Caco-2 (cell line): ENCODE data around the gene HIVEP3. TPM values are rescaled to one million over a fixed set of nuclear protein-coding genes. Genes with fewer than 3 reads are reported as not detected.

ENCODE experiments used
- BruUV-seq: library from RNA; stranded (reverse); fragments of 400-500 nt; replicated peaks from 2 replicates; lab custom pipeline; 2021; lab: Mats Ljungman, UMichigan
- CTCF ChIA-PET: fragments of 300-600 bp; sonication (Branson Sonifier 250); formaldehyde crosslinking; loops from one replicate; lab custom pipeline; 2022; ENCODE audit warnings: antibody characterized with exemption; lab: Charles Lee
- POLR2A ChIA-PET: fragments of 300-600 bp; sonication (Branson Sonifier 250); formaldehyde crosslinking; loops from one replicate; lab custom pipeline; 2022; ENCODE audit warnings: antibody characterized with exemption; lab: Charles Lee
- DNase-seq, 2 experiments: peaks; one replicate each; pipeline versions ENCODE4 v3.0.0 to v3.0.0-alpha.2; 2020 to 2022
- H3K27me3 ChIP-seq: replicated peaks from 2 replicates; pipeline ENCODE4 v1.6.0; 2011; ENCODE audit warnings: low read length; ENCODE audit not compliant: control insufficient read depth, insufficient read depth
- H3K36me3 ChIP-seq: 2 replicates; pipeline ENCODE4 v1.5.1; 2011; ENCODE audit warnings: low read length; ENCODE audit not compliant: control insufficient read depth, insufficient read depth
- H3K4me1 ChIP-seq: fragments of 250-450 bp; sonication (Bioruptor Pico); 2 replicates; pipeline ENCODE4 v1.5.1; 2020; ENCODE audit warnings: mild to moderate bottlenecking
- H3K4me3 ChIP-seq: 2 replicates; pipeline ENCODE4 v1.5.1; 2011; ENCODE audit warnings: low read depth, mild to moderate bottlenecking, control low read depth, low read length
- H3K9me3 ChIP-seq: fragments of 250-450 bp; sonication (Bioruptor Pico); 2 replicates; pipeline ENCODE4 v1.5.1; 2020; ENCODE audit warnings: mild to moderate bottlenecking, moderate library complexity
- H3K27ac Mint-ChIP-seq: one replicate; pipeline ENCODE4 v1.8.0; 2022; ENCODE audit warnings: mixed read lengths; ENCODE audit not compliant: unreplicated experiment
- H3K27me3 Mint-ChIP-seq: one replicate; pipeline ENCODE4 v1.8.0; 2022; ENCODE audit warnings: mixed read lengths; ENCODE audit not compliant: insufficient read depth, unreplicated experiment
- H3K36me3 Mint-ChIP-seq: one replicate; pipeline ENCODE4 v1.8.0; 2022; ENCODE audit warnings: mild to moderate bottlenecking, mixed read lengths; ENCODE audit not compliant: insufficient read depth, unreplicated experiment
- H3K4me1 Mint-ChIP-seq: one replicate; pipeline ENCODE4 v1.8.0; 2022; ENCODE audit warnings: low read depth, mixed read lengths; ENCODE audit not compliant: unreplicated experiment
- H3K4me3 Mint-ChIP-seq: one replicate; pipeline ENCODE4 v1.8.0; 2022; ENCODE audit warnings: mild to moderate bottlenecking, moderate library complexity, mixed read lengths; ENCODE audit not compliant: unreplicated experiment
- H3K9me3 Mint-ChIP-seq: one replicate; pipeline ENCODE4 v1.8.0; 2022; ENCODE audit warnings: mixed read lengths; ENCODE audit not compliant: unreplicated experiment
- intact Hi-C: fragments of 100-400 bp; cut with micrococcal nuclease; formaldehyde crosslinking; loops from one replicate; pipeline ENCODE4 v1.10.0; 2022; ENCODE audit not compliant: unreplicated experiment
- total RNA-seq: library from RNA; stranded (reverse); gene quantifications from 2 replicates; pipeline ENCODE4 v1.2.3, GENCODE V29; 2022
- TF ChIP-seq, protein P1 (sequence below), 2 experiments: fragments of 200-600 bp in 1 of 2; IDR thresholded peaks; 1 replicate in 1 of 2; 2 replicates in 1 of 2; pipeline versions ENCODE4 v1.5.1 to v1.8.0; 2011 to 2022; ENCODE audit warnings: antibody characterized with exemption in 1 of 2, control low read depth in 1 of 2, inconsistent platforms in 1 of 2, low read depth in 1 of 2, low read length in 1 of 2, mild to moderate bottlenecking in 1 of 2, moderate library complexity in 1 of 2; ENCODE audit not compliant: insufficient read depth in 1 of 2, severe bottlenecking in 1 of 2, unreplicated experiment in 1 of 2

Gene HIVEP3
- total RNA-seq, 1 experiment from 2014 or later: 0.25 TPM

DNA sequence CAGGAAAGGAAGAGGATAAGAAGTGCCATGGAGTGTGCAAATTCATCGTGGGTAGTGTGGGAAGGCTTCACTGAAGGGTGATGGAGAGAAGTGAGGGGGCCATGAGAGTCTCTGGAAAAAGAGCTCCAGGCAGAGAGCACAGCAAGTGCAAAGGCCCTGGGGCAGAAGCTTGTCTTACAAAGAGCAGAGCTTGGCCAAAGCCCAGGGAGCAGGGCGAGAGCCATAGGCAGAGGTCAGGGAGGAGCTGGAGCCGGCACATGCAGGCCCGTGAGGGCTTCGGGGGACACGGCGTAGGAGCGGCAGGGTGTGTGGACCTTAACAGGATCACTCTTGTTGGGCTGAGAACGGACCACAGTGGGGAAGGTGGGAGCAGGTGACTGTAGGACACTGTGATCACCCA lies 350.5 kb downstream of the HIVEP3 start:
- Histone ChIP-seq H3K36me3 (no peaks in the 10 kb centered on the region), H3K4me3 (no peak overlapping the region), H3K9me3 (no peaks in the 10 kb centered on the region), H3K4me1 (no peaks in the 10 kb centered on the region), H3K27me3 (no peaks in the 10 kb centered on the region)
- H3K27ac Mint-ChIP-seq: no peak overlapping the region
- ChIA-PET POLR2A (interaction anchor here (0.5 kb wide), 1 partner anchor 50 kb away, joined by 3 read pairs; no protein-coding TSS in a partner anchor), CTCF (no interaction called here)
- no peak overlapping the region for H3K4me3 Mint-ChIP-seq
- H3K4me1 Mint-ChIP-seq: no peaks in the 10 kb centered on the region
- no peaks in the 10 kb centered on the region for H3K9me3 Mint-ChIP-seq
- BruUV-seq: no TSS peak
- peaks cover 36% of the 10 kb centered on the region for H3K27me3 Mint-ChIP-seq
- TF ChIP-seq, protein P1, sequence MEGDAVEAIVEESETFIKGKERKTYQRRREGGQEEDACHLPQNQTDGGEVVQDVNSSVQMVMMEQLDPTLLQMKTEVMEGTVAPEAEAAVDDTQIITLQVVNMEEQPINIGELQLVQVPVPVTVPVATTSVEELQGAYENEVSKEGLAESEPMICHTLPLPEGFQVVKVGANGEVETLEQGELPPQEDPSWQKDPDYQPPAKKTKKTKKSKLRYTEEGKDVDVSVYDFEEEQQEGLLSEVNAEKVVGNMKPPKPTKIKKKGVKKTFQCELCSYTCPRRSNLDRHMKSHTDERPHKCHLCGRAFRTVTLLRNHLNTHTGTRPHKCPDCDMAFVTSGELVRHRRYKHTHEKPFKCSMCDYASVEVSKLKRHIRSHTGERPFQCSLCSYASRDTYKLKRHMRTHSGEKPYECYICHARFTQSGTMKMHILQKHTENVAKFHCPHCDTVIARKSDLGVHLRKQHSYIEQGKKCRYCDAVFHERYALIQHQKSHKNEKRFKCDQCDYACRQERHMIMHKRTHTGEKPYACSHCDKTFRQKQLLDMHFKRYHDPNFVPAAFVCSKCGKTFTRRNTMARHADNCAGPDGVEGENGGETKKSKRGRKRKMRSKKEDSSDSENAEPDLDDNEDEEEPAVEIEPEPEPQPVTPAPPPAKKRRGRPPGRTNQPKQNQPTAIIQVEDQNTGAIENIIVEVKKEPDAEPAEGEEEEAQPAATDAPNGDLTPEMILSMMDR (IDR thresholded peaks at IDR 0.05; ENCODE audit: insufficient read depth in 1 of 2, low read depth in 1 of 2, low read length in 1 of 2, severe bottlenecking in 1 of 2, unreplicated experiment in 1 of 2): no peak
- intact Hi-C loops: no loop called here
- H3K36me3 Mint-ChIP-seq: no peaks in the 10 kb centered on the region
- no peak for DNase-seq

DNA sequence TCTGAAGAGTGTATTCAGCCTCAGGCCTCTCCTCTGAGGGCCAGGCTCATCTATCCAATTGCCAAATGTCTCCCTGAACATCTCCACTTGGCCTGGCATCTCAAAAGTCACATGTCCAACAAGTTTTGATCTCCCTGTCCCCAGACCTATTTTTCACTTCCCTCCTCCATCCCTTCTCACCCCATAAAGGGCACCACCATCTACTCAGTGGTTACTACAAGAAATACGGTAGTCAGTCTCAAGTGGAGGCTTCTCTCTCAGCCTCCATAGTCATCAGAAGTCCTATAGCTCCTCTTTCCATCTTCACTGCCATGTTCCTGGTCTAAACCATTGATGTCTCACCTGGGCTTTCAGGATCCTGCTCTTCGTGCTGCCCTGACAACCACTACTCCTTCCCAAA lies 351.8 kb downstream of the HIVEP3 start:
- Histone ChIP-seq H3K4me1 (no peaks in the 10 kb centered on the region), H3K36me3 (no peaks in the 10 kb centered on the region), H3K27me3 (no peaks in the 10 kb centered on the region), H3K9me3 (no peaks in the 10 kb centered on the region), H3K4me3 (no peak overlapping the region)
- Mint-ChIP-seq H3K4me3 (no peak overlapping the region), H3K27me3 (peaks cover 36% of the 10 kb centered on the region), H3K9me3 (no peaks in the 10 kb centered on the region), H3K4me1 (no peaks in the 10 kb centered on the region), H3K27ac (no peak overlapping the region), H3K36me3 (no peaks in the 10 kb centered on the region)
- TF ChIP-seq, protein P1 (IDR thresholded peaks at IDR 0.05; ENCODE audit: insufficient read depth in 1 of 2, low read depth in 1 of 2, low read length in 1 of 2, severe bottlenecking in 1 of 2, unreplicated experiment in 1 of 2): no peak
- ChIA-PET POLR2A (no interaction called here), CTCF (no interaction called here)
- no peak for DNase-seq
- no TSS peak for BruUV-seq
- intact Hi-C loops: no loop called here

DNA sequence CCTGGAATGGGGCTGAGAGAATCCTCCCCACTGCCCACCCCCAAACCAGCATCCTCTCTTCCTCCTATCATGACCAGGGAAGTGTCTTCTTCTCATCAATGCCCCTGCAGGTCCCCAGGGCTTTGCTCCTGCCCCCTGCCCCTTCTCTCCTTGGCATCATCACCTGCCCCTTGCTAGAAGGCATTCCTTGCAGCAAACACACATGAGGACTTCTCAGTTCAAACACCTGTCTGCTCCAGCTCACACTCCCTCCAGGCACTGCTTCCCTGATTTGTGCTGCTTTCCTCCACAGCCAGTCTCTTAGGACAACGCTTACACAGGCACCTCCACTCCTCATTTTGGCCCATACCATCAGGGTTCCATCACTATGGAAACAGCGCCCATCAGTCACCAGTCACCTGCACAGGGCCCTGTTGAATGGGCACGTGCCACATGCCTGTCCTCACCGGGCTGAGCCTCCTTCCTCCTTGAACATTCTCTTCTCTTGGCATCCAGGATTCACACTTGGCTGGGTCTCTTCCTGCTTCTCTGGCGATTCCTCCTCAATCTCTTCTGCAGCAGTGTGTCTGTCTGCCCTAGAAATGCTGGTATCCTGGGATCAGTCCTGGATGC lies 352.3 kb downstream of the HIVEP3 start:
- POLR2A ChIA-PET: no interaction called here
- H3K4me3 Mint-ChIP-seq: no peak overlapping the region

More for the DNA sequence above, 352.3 kb downstream of the HIVEP3 start:
- CTCF ChIA-PET: no interaction called here
- no peaks in the 10 kb centered on the region for H3K27me3 ChIP-seq
- Mint-ChIP-seq H3K9me3 (no peaks in the 10 kb centered on the region), H3K27me3 (peaks cover 31% of the 10 kb centered on the region), H3K4me1 (no peaks in the 10 kb centered on the region), H3K27ac (no peak overlapping the region), H3K36me3 (no peaks in the 10 kb centered on the region)
- TF ChIP-seq, protein P1 (IDR thresholded peaks at IDR 0.05; ENCODE audit: insufficient read depth in 1 of 2, low read depth in 1 of 2, low read length in 1 of 2, severe bottlenecking in 1 of 2, unreplicated experiment in 1 of 2): no peak
- DNase-seq: no peak
- H3K9me3 ChIP-seq: no peaks in the 10 kb centered on the region
- no peaks in the 10 kb centered on the region for H3K36me3 ChIP-seq
- H3K4me3 ChIP-seq: no peak overlapping the region
- intact Hi-C loops: no loop called here
- no peaks in the 10 kb centered on the region for H3K4me1 ChIP-seq
- BruUV-seq: no TSS peak
